ENCODE measurements around the gene AIF1L. TPM values are rescaled to one million over a fixed set of nuclear protein-coding genes. Genes with fewer than 3 reads are reported as not detected.
A peak's percentile ranks its signal among the peaks of the same experiment; 100 is the strongest.

The AIF1L gene
- total RNA-seq, 2 donors from 2014 or later: 3.6 to 4.0 TPM

DNA sequence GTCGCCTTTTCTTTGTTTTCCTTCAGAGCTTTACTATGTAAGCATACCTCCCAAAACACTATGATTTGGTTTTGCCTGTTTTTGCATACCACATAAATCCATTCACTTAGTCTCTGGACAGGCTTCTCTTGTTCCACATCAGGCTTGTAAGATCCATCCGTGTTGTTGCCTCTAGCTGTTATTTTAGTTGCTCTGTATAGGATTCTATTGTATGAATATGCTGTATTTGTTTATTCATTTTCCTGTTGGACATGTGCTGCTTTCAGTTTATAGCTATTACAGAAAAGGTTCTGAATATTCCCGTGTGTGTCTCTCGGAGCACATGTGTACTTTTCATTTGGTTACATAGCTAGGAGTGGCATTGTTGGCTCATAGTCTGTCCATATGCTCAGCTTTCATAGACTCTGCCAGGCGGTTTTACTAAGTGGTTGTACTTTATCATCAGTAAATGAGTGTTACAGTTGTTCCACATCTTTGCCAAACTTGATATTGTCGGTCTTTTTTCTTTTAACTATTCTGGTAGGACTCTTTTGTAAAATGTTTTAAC is 70.9 kb downstream of the AIF1L start:
- H3K9me3 ChIP-seq: no peaks in the 10 kb centered on the region
- H3K4me3 ChIP-seq: no peak overlapping the region
- no peak for DNase-seq
- intact Hi-C loops (cut with DNase I): no loop called here
- H3K36me3 ChIP-seq: no peaks in the 10 kb centered on the region
- H3K4me1 ChIP-seq: no peaks in the 10 kb centered on the region
- peak overlapping the region in 1 of 2 donors; percentile 2 for H3K9ac ChIP-seq (ENCODE audit: low read depth in 2 of 2, low read length in 2 of 2)
- no peak overlapping the region for H3K27ac ChIP-seq
- no peaks in the 10 kb centered on the region for H3K27me3 ChIP-seq
- TF ChIP-seq, protein P1, sequence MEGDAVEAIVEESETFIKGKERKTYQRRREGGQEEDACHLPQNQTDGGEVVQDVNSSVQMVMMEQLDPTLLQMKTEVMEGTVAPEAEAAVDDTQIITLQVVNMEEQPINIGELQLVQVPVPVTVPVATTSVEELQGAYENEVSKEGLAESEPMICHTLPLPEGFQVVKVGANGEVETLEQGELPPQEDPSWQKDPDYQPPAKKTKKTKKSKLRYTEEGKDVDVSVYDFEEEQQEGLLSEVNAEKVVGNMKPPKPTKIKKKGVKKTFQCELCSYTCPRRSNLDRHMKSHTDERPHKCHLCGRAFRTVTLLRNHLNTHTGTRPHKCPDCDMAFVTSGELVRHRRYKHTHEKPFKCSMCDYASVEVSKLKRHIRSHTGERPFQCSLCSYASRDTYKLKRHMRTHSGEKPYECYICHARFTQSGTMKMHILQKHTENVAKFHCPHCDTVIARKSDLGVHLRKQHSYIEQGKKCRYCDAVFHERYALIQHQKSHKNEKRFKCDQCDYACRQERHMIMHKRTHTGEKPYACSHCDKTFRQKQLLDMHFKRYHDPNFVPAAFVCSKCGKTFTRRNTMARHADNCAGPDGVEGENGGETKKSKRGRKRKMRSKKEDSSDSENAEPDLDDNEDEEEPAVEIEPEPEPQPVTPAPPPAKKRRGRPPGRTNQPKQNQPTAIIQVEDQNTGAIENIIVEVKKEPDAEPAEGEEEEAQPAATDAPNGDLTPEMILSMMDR (IDR thresholded peaks at IDR 0.05): no peak

DNA sequence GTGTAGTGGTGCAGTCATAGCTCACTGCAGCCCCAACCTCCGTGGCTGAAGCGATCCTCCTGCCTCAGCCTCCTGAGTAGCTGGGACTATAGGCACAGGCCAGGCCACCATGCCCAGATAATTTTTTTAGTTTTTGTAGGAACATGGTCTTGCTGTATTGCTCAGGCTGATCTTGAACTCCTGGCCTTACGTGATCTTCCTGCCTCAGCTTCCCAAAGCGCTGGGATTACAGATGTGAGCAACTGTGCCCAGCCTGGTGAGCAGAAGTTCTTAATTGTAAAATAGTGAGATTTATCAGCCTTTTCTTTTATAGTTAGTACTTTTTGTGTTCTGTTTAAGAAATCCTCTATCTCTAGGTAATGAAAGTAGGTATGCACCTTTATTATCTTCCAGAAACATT is 71.6 kb downstream of the AIF1L start:
- Histone ChIP-seq H3K9ac (ENCODE audit: low read depth in 2 of 2, low read length in 2 of 2) (no peak overlapping the region), H3K27ac (no peak overlapping the region), H3K4me1 (no peaks in the 10 kb centered on the region), H3K27me3 (no peaks in the 10 kb centered on the region), H3K4me3 (no peak overlapping the region), H3K36me3 (no peaks in the 10 kb centered on the region), H3K9me3 (no peaks in the 10 kb centered on the region)
- TF ChIP-seq, protein P1 (IDR thresholded peaks at IDR 0.05): no peak
- no peak for DNase-seq
- intact Hi-C loops (cut with DNase I): no loop called here

DNA sequence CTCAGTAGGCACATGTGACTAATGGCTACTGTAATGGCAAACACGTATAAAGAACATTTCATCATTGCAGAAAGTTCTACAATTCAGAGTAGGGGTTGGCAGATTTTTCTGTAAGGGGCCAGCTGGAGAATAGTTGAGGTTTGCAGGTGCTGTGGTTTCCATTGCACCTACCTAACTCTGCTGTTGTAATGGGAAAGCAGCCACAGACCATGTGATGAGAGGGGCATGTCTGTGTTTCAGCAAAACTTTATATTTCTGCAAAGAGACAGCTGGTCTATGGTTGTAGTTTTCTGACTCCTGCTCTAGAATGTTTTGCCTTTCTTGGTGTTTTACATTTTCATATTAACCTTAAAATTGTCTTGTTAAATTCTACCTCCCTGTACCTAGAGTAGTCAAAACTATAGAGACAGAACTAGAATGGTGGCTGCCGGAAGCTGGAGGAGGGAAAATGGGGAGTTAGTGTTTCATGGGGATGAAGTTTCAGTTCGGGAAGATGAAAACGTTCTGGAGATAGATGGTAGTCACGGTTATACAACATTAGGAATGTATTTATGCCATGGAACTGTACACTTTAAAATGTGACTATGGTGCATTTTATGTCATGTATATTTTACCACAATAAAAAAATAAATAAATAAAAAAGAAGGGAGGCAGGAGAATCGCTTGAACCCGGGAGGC is 73.4 kb downstream of the AIF1L start:
- no peaks in the 10 kb centered on the region for H3K27me3 ChIP-seq
- intact Hi-C loops (cut with DNase I): no loop called here
- no peak overlapping the region for H3K27ac ChIP-seq
- no peak for DNase-seq
- TF ChIP-seq, protein P1 (IDR thresholded peaks at IDR 0.05): no peak
- no peak overlapping the region for H3K4me3 ChIP-seq
- no peaks in the 10 kb centered on the region for H3K9me3 ChIP-seq
- no peaks in the 10 kb centered on the region for H3K36me3 ChIP-seq
- no peaks in the 10 kb centered on the region for H3K4me1 ChIP-seq
- no peak overlapping the region for H3K9ac ChIP-seq (ENCODE audit: low read depth in 2 of 2, low read length in 2 of 2)

Other genes with a start within 250 kb of the AIF1L start
- under 1 TPM in 1 of 2 donors, not detected in 1; 0.77 TPM for gene QRFP, start 199.7 kb upstream of the AIF1L start, total RNA-seq
- 10 to 100 TPM in 1 of 2 donors, 1 to 10 TPM in 1; 9.0 to 32.9 TPM for gene FIBCD1, start 157.3 kb upstream of the AIF1L start, total RNA-seq
- 1 to 10 TPM in 1 of 2 donors, under 1 TPM in 1; 0.67 to 1.9 TPM for gene LAMC3, start 87.4 kb upstream of the AIF1L start, total RNA-seq
- 10 to 100 TPM; 32.2 to 43.8 TPM for gene NUP214, start 29.1 kb downstream of the AIF1L start, total RNA-seq
- gene FAM78A, start 180.0 kb downstream of the AIF1L start, total RNA-seq: 1 to 10 TPM; 1.5 to 2.0 TPM
- gene PLPP7, start 193.2 kb downstream of the AIF1L start, total RNA-seq: 1 to 10 TPM in 1 of 2 donors, under 1 TPM in 1; 0.40 to 1.1 TPM